GM18517 (cell line): ENCODE data around the gene TMEM203.
A peak's percentile ranks its signal among the peaks of the same experiment; 100 is the strongest.
"Not testable (repeated sequence)": the region's sequence is repeated elsewhere in the genome, so short reads cannot be mapped to it uniquely, and the experiment has no call there.

Experiments
- ATAC-seq: cut with Tn5 transposase; IDR thresholded peaks from one replicate; pipeline ENCODE4 v1.9.1; 2021; ENCODE audit warnings: mild to moderate bottlenecking, moderate library complexity; ENCODE audit not compliant: unreplicated experiment

Gene TMEM203

DNA sequence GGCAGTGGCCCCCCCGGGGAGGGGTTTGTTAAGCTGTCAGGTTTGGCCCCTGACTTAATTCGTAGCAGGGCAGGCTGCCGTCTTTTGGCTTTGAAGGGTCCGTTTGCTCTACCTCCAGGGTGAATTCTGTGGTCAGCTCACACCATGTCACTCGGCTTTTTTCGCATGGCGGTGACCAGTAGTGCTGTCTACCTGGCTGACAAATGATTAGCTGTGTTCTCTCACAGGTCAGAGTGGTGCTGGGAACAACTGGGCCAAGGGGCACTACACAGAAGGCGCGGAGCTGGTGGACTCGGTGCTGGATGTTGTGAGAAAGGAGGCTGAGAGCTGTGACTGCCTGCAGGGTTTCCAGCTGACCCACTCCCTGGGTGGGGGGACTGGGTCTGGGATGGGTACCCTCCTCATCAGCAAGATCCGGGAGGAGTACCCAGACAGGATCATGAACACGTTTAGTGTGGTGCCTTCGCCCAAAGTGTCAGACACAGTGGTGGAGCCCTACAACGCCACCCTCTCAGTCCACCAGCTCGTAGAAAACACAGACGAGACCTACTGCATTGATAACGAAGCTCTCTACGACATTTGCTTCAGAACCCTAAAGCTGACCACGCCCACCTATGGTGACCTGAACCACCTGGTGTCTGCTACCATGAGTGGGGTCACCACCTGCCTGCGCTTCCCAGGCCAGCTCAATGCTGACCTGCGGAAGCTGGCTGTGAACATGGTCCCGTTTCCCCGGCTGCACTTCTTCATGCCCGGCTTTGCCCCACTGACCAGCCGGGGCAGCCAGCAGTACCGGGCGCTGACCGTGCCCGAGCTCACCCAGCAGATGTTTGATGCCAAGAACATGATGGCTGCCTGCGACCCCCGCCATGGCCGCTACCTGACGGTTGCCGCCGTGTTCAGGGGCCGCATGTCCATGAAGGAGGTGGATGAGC is 37.1 kb upstream of the TMEM203 start:
- no peak for ATAC-seq

DNA sequence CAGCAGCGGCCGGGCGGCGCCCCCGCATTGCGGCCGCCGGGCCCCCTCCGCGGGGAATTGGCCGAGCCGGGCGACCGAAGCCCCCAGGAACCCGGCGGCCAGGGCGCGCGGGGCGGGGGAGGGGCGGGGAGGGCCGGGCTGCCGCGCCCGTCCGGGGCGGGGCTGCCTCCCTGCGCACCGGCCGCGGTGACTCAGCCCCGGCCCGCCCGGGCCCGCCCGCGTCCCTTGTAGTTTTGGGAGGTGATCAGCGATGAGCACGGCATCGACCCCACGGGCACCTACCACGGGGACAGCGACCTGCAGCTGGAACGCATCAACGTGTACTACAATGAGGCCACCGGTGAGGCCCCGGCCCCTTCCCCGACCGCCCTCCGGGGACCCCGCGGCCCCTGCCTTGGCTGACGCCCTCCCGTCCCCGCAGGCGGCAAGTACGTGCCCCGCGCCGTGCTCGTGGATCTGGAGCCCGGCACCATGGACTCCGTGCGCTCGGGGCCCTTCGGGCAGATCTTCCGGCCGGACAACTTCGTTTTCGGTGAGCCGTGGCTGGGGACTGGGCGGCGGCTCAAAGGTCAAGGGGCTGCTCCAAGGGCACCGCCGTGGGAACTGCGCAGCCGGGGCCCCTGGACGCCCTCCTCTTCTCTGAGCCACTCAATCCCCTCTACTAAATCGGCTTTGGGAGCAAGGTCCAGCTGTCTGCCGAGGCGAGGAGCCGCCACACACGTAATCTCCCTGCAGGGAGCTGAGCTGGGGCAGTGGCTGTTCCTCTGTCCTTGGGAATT is 36.2 kb upstream of the TMEM203 start:
- ATAC-seq: no peak

DNA sequence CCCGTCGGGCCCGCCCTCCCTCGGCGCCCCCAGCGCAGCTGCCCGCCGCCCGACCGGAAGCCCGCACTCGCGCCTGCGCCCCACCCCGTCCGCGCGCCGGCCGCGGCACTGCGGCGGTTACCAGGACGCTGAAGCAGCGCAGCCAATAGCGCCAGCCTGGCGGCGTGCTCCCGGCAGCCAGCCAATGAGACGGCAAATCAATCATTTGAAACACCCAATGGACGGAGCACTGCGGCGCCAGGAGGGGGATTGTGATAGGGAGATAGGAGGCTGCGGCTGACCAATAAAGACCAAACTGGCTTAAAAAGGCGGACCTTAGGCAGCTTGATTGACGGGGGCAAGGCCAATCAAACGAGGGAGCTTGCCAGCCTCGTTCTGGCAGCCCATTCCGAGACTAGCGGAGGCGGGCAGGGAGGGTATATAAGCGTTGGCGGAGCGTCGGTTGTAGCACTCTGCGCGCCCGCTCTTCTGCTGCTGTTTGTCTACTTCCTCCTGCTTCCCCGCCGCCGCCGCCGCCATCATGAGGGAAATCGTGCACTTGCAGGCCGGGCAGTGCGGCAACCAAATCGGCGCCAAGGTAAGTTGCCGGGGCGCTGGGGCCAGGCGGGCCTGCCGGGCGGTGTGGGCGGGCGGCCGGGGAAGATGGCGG is 35.5 kb upstream of the TMEM203 start, which contains the start of gene TUBB4B:
Gene TUBB4B (plus strand): TSS at position 447 of the 649 bp plus-strand sequence. CDS start 74 bp downstream, at position 521.
- ATAC-seq: peak; percentile 76

DNA sequence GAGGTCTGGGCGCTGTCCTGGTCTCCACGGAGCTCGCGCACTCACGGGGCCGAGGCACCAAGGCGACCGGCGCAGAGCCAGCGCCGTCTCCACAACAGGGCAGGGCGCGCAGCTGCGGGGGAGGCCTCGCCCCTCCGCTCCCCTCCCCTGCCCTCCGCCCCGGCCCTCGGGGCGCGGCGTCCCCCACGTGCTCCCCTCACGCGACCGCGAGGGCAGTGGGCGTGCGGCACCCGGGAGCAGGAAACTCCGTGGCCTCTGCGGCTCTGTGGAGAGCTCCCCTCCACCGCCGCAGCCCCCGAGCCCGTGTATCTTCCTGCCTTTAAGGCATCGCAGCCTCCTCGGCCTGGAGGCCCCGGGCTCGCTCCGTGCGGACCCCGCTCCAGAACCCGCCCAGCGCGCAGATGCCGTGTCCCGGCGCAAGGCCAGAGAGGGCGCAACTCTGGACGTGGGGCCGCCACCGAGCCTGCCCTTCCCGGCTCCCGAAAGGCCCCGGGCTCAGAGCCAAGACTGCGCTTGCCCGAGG is 34.9 kb upstream of the TMEM203 start:
- peak; percentile 14 for ATAC-seq

DNA sequence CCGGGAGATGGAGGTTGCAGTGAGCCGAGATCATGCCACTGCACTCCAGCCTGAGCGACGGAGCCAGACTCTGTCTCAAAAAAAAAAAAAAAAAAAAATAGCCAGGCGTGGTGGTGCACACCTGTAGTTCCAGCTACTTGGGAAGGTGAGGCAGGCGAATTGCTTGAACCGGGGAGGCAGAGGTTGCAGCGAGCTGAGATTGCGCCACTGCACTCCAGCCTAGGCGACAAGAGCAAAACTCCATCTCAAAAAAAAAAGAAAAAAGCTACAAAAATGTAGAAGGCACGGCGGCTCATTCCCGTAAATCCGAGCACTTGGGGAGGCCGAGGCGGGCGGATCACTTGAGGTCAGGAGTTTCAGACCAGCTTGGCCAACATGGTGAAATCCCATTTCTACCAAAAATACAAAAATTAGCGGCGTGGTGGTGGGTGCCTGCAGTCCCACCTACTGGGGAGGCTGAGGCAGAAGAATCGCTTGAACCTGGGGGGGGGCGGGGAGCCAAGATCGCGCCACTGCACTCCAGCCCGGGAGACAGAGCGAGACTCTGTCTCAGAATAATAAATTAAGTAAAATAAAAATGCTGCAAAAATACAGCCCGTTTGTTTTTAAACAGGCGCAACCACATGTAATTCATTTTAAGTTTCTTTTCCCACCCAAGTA is 34.2 kb upstream of the TMEM203 start:
- not testable (repeated sequence) for ATAC-seq

DNA sequence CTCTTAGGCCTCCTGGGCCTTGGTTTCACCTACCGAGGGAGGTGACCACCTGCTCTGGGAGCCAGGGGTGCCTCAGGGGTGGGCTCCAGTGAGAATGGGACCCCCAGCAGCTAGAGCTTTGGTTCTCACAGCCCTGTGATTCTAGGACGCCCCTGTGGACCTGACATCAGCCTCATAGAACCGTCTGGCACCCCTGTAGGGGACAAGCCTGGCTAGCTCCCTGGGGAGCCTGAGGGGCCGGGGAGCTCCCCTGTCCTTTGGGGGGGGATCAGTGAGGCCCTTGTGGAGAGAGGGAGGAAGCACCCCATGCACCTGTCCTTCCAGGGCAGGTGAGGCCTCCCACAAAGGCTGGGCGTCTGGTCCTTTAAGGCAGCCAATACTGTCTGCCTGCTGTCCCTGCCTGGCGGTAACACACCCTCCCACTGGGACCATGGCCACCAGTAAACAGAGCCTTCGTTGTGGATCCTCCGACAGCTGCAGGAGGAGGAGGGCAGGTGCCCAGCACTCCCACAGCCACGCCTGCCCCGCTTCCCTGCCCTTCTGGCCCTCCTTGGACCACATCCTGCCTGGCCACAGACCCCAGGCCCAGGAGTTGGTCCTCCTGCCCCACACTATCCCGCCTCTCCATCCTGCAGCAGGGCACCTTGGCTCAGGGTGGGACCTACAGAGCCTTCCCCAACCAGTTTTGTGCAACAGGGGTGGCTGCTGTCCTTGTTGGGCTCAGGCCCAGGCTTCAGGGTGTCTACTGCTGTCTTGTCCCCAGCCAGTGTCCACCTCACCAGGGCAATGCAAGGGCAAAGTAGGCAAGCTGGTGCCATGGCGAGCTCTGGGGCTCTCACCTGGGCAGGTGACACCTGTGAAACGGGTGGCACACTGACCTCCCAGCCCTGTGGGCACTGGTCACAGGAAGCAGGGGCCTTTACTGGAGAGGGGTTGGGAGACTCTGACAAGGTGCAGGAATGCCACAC is 32.6 kb upstream of the TMEM203 start:
- ATAC-seq: no peak

DNA sequence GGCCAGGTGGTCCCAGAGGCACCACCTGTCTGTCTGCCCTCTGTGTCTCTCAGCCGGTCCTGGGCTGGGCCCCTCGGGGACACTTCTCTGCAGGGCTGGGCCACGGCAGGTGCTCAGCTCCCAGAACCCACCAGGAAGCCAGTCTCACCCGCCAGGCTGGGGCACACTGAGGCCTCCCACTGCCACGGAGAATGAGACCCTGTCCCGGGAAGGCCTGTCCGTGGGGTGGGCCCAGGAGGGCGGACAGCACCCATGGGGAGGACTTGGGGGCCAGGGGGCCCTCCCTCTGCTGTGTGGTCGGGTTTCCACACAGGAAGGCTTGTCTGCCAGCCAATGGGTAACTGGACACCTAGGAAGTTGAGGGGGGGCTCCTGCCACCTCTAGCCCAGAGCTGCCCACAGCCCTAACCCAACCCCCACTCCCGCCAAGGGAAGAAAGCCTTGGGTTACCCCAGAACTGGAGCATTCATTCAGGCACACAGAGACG is 31.5 kb upstream of the TMEM203 start:
- no peak for ATAC-seq

DNA sequence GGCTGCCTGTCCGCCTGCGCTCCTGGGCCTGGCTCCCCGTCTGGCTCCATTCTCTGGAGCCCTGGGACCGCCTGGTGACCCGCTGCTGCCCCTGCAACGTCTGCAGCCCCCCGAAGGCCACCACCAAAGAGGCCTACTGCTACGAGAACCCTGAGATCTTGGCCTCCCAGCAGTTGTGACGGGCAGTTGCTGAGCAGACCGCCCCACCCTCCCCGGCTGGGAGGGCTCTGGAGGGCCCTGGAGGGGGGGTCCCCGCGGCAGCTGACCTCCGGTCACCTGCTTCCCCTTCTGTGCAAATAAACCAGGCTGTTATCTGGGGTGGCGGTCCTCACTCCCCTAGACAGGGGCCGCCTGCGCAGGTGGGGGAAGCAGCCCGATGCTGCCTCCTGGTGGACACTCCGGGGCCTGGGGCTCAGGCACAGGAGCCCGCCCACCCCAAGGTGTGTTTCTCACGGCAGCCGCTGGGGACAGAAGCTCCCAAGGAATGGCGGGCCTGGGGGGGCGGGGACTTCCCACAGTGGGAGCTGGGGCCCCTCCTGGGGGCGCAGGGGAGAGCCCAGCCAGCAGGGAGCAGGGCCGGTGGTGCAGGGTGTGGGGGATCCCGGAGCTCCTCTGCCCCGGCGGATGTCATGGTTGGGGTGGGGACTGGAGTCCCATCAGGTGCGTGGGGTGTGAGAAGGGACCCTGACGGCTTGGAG is 30.9 kb upstream of the TMEM203 start:
- ATAC-seq: no peak

DNA sequence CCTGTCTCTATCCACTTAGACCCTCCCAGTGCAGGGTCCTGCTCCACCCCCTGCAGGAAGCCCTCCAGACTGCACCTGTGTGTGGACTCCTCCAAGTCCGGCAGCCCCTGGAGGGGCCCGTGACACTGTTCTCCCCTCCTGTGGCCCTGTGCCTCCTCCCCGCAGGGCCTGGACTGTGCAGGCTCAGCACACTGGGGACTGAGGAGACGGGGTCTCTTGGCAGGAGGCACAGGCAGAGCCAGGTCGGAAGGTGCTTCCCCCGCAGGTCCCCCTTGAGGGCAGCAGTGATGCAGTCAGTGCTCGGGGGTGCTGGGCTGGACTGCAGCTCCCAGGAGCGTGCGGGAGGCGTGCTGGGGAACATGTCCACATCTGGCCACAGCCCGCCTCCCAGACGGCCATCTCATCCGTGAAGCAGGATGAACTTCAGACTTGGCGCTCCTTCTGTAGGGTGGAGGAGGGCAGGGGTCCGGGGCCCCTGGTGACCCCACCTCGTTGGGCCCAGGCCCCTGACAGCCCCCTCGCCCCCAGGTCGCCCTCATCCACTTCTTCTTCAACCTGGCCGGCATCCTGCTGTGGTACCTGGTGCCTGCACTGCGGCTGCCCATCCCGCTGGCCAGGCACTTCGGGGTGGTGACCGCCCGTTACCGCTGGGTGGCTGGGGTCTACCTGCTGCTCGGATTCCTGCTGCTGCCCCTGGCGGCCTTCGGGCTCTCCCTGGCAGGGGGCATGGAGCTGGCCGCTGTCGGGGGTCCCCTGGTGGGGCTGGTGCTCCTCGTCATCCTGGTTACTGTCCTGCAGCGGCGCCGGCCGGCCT is 30.2 kb upstream of the TMEM203 start:
- no peak for ATAC-seq

DNA sequence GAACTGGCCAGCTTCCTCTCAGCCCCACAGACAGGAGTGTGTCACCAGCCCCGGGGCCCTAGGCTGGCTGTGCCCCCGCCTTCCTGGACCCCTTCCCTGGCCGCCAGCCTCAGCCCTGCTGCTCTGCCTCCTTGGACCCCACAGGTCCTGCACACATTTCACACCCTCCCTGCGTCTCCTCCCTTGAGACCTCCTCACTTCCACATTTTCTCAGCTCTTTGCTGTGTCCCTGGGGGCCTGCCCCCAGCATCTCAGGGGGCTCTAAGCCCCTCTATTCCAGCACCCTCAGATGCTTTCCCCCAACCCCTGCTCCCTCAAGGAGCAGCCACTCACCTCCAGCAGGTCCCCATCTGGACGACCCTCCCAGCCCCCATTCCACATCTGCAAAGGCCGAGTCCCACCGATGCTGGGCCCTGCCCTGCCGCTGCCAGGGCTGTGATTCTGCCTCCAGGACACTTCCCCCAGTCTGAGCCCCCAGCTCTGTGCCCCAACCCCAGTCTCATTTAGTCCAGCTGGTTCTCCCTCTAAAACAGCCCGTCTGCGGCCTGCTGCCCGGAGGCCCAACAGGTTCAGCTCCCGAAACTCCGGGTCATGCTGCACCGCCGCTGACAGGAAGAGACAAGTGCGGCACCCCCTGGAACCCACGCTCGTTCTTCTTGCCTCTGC is 29.4 kb upstream of the TMEM203 start:
- ATAC-seq: no peak

DNA sequence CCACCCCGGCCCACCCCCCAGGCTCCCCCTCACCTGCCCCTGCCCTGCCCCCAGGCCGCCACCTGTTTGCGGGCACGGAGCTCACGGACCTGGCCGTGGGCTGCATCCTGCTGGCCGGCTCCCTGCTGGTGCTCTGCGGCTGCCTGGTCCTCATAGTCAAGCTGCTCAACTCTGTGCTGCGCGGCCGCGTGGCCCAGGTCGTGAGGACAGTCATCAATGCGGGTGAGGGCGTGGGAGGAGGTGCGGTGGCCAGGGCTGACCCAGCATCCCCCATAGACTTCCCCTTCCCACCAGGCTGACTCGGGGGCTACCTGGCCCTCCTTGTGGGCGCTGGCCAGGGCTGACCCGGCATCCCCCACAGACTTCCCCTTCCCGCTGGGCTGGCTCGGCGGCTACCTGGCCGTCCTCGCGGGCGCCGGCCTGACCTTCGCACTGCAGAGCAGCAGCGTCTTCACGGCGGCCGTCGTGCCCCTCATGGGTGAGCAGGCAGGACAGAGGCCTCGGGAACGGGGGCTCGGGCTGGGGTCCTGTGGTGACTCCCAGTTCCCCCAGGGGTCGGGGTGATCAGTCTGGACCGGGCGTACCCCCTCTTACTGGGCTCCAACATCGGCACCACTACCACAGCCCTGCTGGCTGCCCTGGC is 28.7 kb upstream of the TMEM203 start:
- ATAC-seq: no peak

DNA sequence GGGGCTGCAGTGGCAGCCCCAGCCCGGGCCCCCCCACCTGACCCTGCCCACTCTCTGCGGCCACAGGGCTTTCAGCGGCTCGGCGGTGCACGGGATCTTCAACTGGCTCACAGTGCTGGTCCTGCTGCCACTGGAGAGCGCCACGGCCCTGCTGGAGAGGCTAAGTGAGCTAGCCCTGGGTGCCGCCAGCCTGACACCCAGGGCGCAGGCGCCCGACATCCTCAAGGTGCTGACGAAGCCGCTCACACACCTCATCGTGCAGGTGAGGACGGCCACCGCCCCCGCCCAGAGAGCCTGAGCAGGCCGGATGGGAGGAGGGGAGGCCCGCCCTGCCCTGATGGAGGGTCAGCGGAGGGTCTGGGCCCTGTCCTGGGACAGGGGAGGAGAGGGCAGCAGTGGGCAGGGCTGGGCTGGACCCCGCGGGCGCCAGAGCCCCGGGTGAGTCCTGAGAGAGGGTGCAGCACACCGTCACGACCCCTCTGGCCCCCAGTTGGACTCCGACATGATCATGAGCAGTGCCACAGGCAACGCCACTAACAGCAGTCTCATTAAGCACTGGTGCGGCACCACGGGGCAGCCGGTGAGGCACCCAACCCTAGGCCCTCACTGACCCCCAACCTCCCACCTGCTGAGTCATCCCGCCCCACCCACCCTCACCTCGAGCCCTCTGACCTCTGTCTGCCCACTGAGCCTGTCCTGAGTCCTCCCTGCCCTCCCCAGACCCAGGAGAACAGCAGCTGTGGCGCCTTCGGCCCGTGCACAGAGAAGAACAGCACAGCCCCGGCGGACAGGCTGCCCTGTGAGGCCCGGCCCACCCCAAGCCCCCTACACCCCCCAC is 27.9 kb upstream of the TMEM203 start:
- no peak for ATAC-seq

DNA sequence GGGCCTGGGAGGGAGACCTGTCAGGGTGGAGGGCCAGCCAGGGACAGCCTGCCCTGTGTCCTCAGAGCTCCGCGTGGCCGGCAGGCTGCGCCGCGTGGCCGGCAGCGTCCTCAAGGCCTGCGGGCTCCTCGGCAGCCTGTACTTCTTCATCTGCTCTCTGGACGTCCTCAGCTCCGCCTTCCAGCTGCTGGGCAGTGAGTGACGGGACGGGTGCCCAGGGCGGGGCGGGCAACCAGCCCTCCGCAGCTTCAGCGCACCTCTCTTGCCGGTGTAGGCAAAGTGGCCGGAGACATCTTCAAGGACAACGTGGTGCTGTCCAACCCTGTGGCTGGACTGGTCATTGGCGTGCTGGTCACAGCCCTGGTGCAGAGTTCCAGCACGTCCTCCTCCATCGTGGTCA is 27.1 kb upstream of the TMEM203 start:
- no peak for ATAC-seq

DNA sequence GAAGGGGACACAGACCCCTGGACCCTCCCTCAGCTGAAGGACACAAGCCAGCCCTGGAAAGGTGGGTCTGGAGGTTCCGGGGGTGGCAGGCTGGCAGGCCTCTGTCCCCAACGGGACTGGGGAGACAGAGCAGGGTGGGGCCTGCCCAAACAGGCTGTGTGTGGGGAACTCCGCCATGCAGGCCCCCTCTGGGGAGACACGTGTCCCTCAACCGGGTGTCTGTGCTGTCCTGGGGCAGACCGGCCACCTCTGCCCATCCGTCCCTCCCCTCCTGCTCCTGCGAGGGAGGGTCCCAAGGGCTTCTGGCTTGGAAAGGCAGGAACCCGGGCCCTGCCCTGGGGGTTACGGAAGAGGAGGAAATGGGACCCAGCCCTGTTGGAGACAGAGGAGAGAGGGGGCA is 26.7 kb upstream of the TMEM203 start:
- ATAC-seq: no peak

DNA sequence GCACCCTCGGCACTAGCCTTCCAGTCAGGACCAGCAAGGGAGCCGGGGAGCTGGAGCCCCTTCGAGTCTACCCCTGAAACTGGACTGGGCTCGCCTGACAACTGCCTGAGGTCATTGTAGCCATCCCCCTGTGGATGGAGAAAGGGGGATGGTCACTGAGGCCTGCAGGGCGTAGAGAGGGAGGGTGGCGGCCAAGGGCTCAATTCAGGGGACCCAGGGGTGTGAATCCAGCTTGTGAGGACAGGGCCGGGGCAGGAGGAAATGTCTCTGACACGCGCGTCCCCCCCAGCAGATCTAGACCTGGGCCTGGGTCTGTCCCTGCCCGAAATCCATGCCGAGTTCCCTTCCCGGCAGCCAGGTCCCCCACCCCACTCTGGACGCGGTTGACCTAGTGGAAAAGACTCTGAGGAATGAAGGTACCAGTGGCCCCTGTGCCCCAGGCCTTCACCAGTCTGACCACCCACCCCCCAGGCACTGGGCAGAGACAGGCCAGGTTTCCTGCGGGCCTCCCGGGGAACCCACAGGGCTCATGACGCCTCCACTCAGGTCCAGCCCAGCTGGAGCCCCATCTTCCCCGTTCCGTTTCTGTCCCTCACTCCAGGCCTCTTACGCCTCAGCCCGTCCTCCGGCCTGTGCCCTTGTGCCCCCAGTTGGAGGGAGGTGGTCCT is 26.1 kb upstream of the TMEM203 start:
- no peak for ATAC-seq
